Karpas-422 (cell line): ENCODE measurements around the gene DOCK2. TPM values are rescaled to one million over a fixed set of nuclear protein-coding genes. Genes with fewer than 3 reads are reported as not detected.
A peak's percentile ranks its signal among the peaks of the same experiment; 100 is the strongest.

Experiments used
- DNase-seq: peaks from one replicate; pipeline ENCODE4 v3.0.0-alpha.2; 2015
- H2AFZ ChIP-seq: fragments of 200-600 bp; sonication (generic); 2 replicates; pipeline ENCODE4 v1.6.1; 2014; ENCODE audit warnings: antibody characterized with exemption, low read length, mixed read lengths
- H3K27ac ChIP-seq: fragments of 200-600 bp; sonication (generic); 2 replicates; pipeline ENCODE4 v1.5.1; 2014; ENCODE audit warnings: mild to moderate bottlenecking, low read length, moderate library complexity
- H3K27me3 ChIP-seq: fragments of 200-600 bp; sonication (generic); 2 replicates; pipeline ENCODE4 v1.6.1; 2014; ENCODE audit warnings: low read length, mixed read lengths
- H3K36me3 ChIP-seq: fragments of 200-600 bp; sonication (generic); 2 replicates; pipeline ENCODE4 v1.6.1; 2014; ENCODE audit warnings: low read length, mixed read lengths; ENCODE audit not compliant: insufficient read depth
- H3K4me1 ChIP-seq: fragments of 200-600 bp; sonication (generic); 2 replicates; pipeline ENCODE4 v1.6.1; 2014; ENCODE audit warnings: mild to moderate bottlenecking, low read length, mixed read lengths
- H3K4me2 ChIP-seq: fragments of 200-600 bp; sonication (generic); 2 replicates; pipeline ENCODE4 v1.6.1; 2014; ENCODE audit warnings: low read length, low read depth, mild to moderate bottlenecking; ENCODE audit not compliant: poor library complexity, severe bottlenecking
- H3K4me3 ChIP-seq: fragments of 200-600 bp; sonication (generic); 2 replicates; pipeline ENCODE4 v1.5.1; 2014; ENCODE audit warnings: mild to moderate bottlenecking, antibody characterized with exemption, low read length, mixed read lengths
- H3K79me2 ChIP-seq: fragments of 200-600 bp; sonication (generic); 2 replicates; pipeline ENCODE4 v1.6.1; 2014; ENCODE audit warnings: mild to moderate bottlenecking, low read length, mixed read lengths
- H3K9ac ChIP-seq: fragments of 200-600 bp; sonication (generic); 2 replicates; pipeline ENCODE4 v1.6.0; 2014; ENCODE audit warnings: low read length
- H3K9me2 ChIP-seq: fragments of 200-600 bp; sonication (generic), shearing (Covaris generic); replicated peaks from 2 replicates; pipeline ENCODE4 v1.6.0; 2014; ENCODE audit warnings: mild to moderate bottlenecking, low read length, moderate library complexity; ENCODE audit not compliant: insufficient read depth
- H3K9me3 ChIP-seq: fragments of 300-700, 200-600 bp; sonication (generic); 2 replicates; pipeline ENCODE4 v1.6.1; 2014; ENCODE audit warnings: low read length, mixed read lengths
- H4K20me1 ChIP-seq: fragments of 200-600 bp; sonication (generic); 2 replicates; pipeline ENCODE4 v1.6.1; 2014; ENCODE audit warnings: mild to moderate bottlenecking, antibody characterized with exemption, low read length, low read depth; ENCODE audit not compliant: insufficient read depth
- total RNA-seq: library from RNA; depleted of rRNA; stranded (reverse); fragments of >200 nt; shearing (Covaris generic); gene quantifications from 2 replicates; pipeline ENCODE4 v1.2.3, GENCODE V29; 2014; ENCODE audit warnings: low replicate concordance

The DOCK2 gene
- total RNA-seq, 1 experiment from 2014 or later: 255 TPM

DNA sequence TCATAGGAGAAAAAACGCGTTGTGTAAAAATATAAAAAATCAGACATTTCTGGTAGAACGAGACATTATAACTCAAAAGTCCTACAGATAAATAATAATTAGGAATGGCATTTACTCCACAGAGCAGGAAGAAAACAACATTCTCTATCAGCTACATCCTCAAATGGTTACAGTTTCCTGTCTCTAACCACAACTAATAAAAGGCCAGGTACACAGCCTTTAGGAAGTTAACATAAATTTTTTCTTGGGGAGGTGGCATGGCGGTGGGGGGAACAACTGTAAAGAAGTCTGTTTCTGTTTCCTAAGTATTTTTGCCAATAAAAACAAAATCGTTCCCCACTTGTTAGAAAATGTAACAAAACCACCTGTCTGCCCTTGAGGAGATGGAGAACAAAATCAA lies 298.7 kb downstream of the DOCK2 start:
- H3K27me3 ChIP-seq: no peaks in the 10 kb centered on the region
- no peaks in the 10 kb centered on the region for H3K9me2 ChIP-seq
- DNase-seq: no peak
- H3K4me2 ChIP-seq: no peak overlapping the region
- no peak overlapping the region for H3K4me3 ChIP-seq
- H3K9ac ChIP-seq: no peak overlapping the region
- peaks cover 23% of the 10 kb centered on the region for H3K4me1 ChIP-seq
- peaks cover 3% of the 10 kb centered on the region for H3K79me2 ChIP-seq
- no peak overlapping the region for H2AFZ ChIP-seq
- H3K9me3 ChIP-seq: no peaks in the 10 kb centered on the region
- peaks cover 5% of the 10 kb centered on the region; the same call in 1 of the 2 replicates for H3K36me3 ChIP-seq
- no peak overlapping the region for H3K27ac ChIP-seq
- H4K20me1 ChIP-seq: no peaks in the 10 kb centered on the region

DNA sequence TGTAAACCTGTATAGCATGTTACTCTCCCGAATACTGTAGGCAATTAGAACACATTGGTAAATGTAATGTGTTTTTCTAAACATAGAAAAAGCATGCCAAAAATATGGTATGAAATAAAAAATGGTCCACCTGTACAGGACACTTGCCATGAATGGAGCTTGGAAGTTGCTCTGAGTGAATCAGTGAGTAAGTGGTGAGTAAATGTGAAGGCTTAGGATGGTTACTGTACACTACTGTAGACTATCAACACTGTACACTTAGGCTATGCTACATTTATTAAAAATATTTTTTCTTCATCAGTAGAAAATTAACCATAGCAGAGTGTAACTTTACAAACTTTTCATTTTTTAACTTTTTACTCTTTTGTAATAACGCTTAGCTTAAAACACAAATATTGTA lies 301.4 kb downstream of the DOCK2 start:
- H3K9me2 ChIP-seq: no peaks in the 10 kb centered on the region

DNA sequence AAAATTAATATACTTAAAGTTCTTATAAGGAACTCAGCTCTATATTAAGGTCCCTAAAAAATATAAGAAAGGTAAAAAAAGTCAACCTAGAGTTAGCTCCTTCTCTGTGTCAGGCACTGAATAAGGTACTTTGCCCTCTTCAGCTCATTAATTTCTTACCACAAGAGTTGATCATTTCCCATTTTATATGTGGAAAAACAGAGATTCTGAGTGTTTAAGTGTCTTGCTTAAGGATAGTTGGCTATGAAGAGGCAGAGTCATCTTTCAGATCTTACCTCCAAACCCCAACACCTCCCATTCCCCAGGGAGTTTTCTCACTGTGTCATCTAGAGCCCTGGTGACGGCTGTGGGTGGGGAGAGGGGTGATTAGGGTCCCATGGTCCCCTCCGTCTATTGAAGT lies 302.7 kb downstream of the DOCK2 start:
- Histone ChIP-seq H3K36me3 (peaks cover 1% of the 10 kb centered on the region; the same call in 1 of the 2 replicates), H3K9ac (no peak overlapping the region), H3K9me3 (no peaks in the 10 kb centered on the region), H3K4me1 (peaks cover 24% of the 10 kb centered on the region), H3K4me2 (no peak overlapping the region), H3K27ac (no peak overlapping the region), H2AFZ (no peak overlapping the region), H3K79me2 (peaks cover 9% of the 10 kb centered on the region), H3K9me2 (no peaks in the 10 kb centered on the region), H3K27me3 (no peaks in the 10 kb centered on the region), H3K4me3 (no peak overlapping the region), H4K20me1 (no peaks in the 10 kb centered on the region)
- no peak for DNase-seq

More for the DNA sequence above, 301.4 kb downstream of the DOCK2 start:
- H3K4me2 ChIP-seq: no peak overlapping the region
- H3K27ac ChIP-seq: no peak overlapping the region
- H3K4me3 ChIP-seq: no peak overlapping the region
- no peak for DNase-seq
- H4K20me1 ChIP-seq: no peaks in the 10 kb centered on the region
- H3K36me3 ChIP-seq: peaks cover 5% of the 10 kb centered on the region; the same call in 1 of the 2 replicates
- peaks cover 12% of the 10 kb centered on the region; the same call in 1 of the 2 replicates for H3K4me1 ChIP-seq
- H3K79me2 ChIP-seq: peaks cover 6% of the 10 kb centered on the region
- no peaks in the 10 kb centered on the region for H3K27me3 ChIP-seq
- no peak overlapping the region for H2AFZ ChIP-seq
- no peak overlapping the region for H3K9ac ChIP-seq
- no peaks in the 10 kb centered on the region for H3K9me3 ChIP-seq

DNA sequence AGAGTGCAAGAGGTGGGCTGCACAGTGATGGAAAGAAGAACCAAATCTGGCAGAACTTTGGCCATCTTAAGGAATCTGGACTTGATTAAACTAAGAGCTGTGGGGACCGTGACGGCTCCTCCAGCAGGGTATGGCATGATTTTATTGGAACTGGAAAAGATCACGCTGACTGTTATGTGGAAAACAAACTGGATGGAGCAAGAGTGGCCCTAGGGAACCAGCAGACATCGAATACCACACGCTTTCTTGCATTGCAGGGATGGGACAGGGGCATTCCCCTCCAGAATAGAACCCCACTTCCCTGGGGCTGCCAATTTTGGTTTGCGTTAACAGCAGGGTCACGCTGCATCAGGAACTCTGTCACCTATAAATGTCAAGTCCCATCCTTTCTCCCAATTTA lies 304.5 kb downstream of the DOCK2 start:
- Histone ChIP-seq H3K4me3 (no peak overlapping the region), H3K9ac (no peak overlapping the region)

DNA sequence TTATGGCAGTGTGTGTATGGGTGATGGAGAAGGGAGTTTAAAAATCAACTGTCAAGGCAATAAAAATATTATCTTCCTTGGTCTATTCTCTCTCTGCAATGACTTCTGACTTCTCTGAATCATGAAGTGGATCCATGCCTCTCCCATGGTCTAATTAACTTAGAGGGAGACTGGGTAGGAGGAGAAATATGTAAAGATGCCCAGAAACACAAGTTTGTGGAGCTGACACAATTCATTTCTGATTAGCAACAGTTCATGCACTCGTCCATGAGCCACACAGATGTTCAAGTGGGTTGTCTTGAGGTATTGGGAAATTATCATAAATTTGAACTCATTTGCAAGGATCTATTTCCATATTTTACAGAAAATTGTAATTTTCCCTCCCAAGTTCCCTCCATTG lies 305.1 kb downstream of the DOCK2 start:
- Histone ChIP-seq H3K9me3 (no peaks in the 10 kb centered on the region), H3K4me3 (no peak overlapping the region), H3K79me2 (peaks cover 20% of the 10 kb centered on the region), H2AFZ (no peak overlapping the region), H3K36me3 (no peaks in the 10 kb centered on the region), H3K27me3 (no peaks in the 10 kb centered on the region), H3K27ac (0 out of 2 replicates have a peak overlapping the region, but pooled peaks have one; percentile 1), H4K20me1 (no peaks in the 10 kb centered on the region), H3K9ac (no peak overlapping the region), H3K4me1 (peaks cover 32% of the 10 kb centered on the region), H3K9me2 (no peaks in the 10 kb centered on the region), H3K4me2 (no peak overlapping the region)
- DNase-seq: no peak

More for the DNA sequence above, 304.5 kb downstream of the DOCK2 start:
- H3K9me3 ChIP-seq: no peaks in the 10 kb centered on the region
- H3K4me1 ChIP-seq: peaks cover 32% of the 10 kb centered on the region
- H4K20me1 ChIP-seq: no peaks in the 10 kb centered on the region
- no peak overlapping the region for H2AFZ ChIP-seq
- H3K4me2 ChIP-seq: no peak overlapping the region
- H3K79me2 ChIP-seq: peaks cover 15% of the 10 kb centered on the region
- DNase-seq: no peak
- H3K36me3 ChIP-seq: no peaks in the 10 kb centered on the region
- no peaks in the 10 kb centered on the region for H3K9me2 ChIP-seq
- H3K27ac ChIP-seq: no peak overlapping the region
- H3K27me3 ChIP-seq: no peaks in the 10 kb centered on the region

DNA sequence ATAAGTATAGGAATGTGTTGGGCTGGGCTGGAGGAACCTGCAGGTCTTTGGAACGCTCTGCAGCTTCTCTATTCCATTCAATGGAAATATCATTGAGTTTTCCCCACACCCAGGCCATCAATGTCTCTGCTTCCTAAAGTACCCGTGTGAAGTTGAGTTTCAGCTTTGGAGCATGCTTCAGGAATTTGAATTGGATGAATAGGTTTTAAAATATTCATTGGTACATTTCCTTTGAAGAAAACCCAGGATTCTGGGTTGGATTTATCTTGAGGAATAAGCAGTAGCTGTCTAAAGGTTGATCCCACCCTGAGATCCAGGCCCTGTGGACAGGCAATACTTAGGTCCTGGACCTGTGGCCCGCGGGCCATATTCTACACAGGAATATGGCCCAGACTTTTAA lies 306.0 kb downstream of the DOCK2 start:
- no peak overlapping the region for H2AFZ ChIP-seq
- no peak overlapping the region for H3K4me2 ChIP-seq
- H3K27me3 ChIP-seq: no peaks in the 10 kb centered on the region
- no peak overlapping the region for H3K9ac ChIP-seq
- no peak overlapping the region for H3K27ac ChIP-seq
- peaks cover 20% of the 10 kb centered on the region for H3K79me2 ChIP-seq
- no peak for DNase-seq
- no peaks in the 10 kb centered on the region for H3K9me3 ChIP-seq
- H3K9me2 ChIP-seq: no peaks in the 10 kb centered on the region
- no peaks in the 10 kb centered on the region for H3K36me3 ChIP-seq
- H4K20me1 ChIP-seq: no peaks in the 10 kb centered on the region
- peaks cover 32% of the 10 kb centered on the region for H3K4me1 ChIP-seq
- H3K4me3 ChIP-seq: no peak overlapping the region

DNA sequence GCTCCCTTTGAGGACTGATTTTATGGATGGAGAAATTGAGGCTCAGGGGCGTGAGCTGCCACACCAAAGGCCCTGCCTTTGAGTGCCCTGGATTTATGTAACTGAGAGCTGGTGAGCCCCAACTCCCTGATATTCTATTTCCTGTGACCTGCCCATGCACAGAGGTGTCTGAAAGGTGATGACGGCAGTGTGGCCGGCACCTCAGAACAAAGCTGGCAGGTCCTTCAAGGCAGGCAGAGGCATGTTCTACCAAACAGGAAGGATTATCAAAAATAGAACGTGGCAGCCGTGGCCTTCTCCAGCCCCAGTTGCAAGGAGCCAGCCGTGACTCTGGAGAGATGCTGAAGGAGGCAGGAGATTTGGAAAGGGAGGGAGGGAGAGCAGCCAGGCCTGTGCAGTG lies 307.0 kb downstream of the DOCK2 start:
- Histone ChIP-seq H3K27ac (peak overlapping the region; percentile 71; the same call in 1 of the 2 replicates), H3K9me2 (no peaks in the 10 kb centered on the region), H4K20me1 (no peaks in the 10 kb centered on the region), H3K9ac (peak overlapping the region; percentile 44; the same call in 1 of the 2 replicates), H3K4me1 (peaks cover 32% of the 10 kb centered on the region), H2AFZ (no peak overlapping the region), H3K4me3 (no peak overlapping the region), H3K79me2 (peaks cover 20% of the 10 kb centered on the region), H3K27me3 (no peaks in the 10 kb centered on the region), H3K36me3 (no peaks in the 10 kb centered on the region; the same call in 1 of the 2 replicates), H3K9me3 (no peaks in the 10 kb centered on the region), H3K4me2 (no peak overlapping the region)
- DNase-seq: no peak

DNA sequence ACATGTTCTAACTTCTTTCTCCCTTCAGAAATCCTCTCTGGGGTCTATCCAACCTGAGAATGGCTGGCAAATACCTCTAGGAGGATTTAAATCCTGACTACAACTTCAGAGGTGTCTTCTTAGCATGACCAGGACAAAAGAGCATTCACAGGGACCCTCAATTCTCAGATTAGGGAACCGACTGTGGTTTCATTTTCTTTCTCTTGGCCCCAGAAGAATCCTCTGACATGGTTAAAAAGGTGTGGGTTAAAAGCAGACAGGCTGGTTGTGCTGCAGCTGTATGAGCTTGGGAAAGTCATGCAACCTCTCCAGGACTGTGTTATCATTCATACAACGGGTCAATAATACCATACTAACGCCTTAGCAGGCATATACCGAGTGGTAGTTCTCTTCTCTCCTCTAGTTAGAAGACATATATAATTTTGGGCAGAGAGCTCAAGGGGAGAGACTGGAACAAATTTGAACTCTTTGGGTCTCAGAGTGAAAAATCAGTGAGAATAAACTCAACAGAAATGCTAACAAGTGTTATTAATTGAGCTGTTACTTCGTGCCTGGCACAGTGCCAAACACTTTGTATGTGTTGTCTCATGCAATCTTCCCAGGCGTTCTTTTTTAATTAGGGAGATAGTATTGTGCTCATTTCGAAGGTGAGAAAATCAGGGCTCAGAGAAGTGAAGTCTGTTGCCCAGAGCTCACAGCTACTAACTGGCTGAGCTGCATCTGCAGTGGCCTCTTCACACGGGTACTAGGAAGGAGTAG lies 308.0 kb downstream of the DOCK2 start:
- DNase-seq: peak; percentile 63
- Histone ChIP-seq H3K4me2 (peak overlapping the region; percentile 21), H3K9me2 (no peaks in the 10 kb centered on the region), H3K27me3 (no peaks in the 10 kb centered on the region), H2AFZ (no peak overlapping the region), H3K4me3 (no peak overlapping the region), H3K27ac (peak overlapping the region; percentile 71), H3K4me1 (peaks cover 38% of the 10 kb centered on the region), H4K20me1 (no peaks in the 10 kb centered on the region), H3K9ac (peak overlapping the region; percentile 44), H3K9me3 (no peaks in the 10 kb centered on the region), H3K79me2 (peaks cover 20% of the 10 kb centered on the region), H3K36me3 (no peaks in the 10 kb centered on the region; the same call in 1 of the 2 replicates)
